HG02884 (cell line): ENCODE data around the gene ITGA2.
A peak's percentile ranks its signal among the peaks of the same experiment; 100 is the strongest.

Source experiments
- ATAC-seq: cut with Tn5 transposase; IDR thresholded peaks from one replicate; pipeline ENCODE4 v1.9.1; 2021; ENCODE audit warnings: mild to moderate bottlenecking, moderate library complexity; ENCODE audit not compliant: unreplicated experiment

Gene ITGA2

GRCh38 chr5:53017383-53017782 is 28.2 kb downstream of the ITGA2 start:
- ATAC-seq: no peak

DNA sequence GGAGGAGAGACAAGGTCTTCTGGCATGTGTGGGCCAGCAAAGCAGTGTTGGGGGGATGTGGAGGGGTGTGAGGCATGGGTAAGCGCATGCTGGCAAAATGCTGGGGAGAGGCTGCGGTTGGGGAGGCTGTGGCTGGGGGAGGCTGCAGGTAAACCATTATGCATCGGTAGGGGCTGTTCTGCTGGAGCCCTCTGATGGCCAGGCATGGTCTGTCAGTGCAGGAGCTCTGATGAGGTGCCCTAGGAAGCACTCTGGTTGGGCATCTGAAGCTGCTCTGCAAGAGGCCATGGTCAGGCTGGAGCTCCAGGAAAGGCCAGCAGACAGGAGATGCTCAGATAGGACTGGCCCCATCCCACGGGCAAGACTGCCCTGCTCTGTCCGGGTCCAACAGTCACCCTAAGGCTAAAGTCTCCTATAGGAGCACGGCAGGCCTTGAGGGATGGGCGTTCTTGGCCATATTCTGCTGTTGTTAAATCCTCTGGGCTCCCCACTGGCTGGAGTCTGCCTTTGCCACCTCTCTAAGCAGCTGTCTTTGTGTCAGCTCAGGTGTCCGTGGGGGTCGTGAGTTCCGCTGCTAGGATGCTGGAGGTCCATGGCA is 28.7 kb downstream of the ITGA2 start:
- no peak for ATAC-seq

DNA sequence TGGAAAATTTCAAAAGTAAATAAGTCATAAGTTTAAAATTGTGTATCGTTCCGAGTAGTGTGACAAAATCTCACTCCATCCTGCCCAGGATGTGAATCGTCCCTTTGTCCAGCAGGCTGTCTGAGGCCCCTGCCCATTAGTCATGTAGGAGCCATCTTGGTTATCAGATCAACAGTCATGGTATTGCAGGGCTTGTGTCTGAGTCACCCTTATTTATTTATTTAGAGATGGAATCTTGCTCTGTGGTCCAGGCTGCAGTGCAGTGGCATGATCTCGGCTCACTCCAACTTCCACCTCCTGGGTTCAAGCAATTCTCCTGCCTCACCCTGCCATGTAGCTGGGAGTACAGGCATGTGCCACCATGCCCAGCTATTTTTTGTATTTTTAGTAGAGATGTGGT is 30.2 kb downstream of the ITGA2 start:
- ATAC-seq: no peak

DNA sequence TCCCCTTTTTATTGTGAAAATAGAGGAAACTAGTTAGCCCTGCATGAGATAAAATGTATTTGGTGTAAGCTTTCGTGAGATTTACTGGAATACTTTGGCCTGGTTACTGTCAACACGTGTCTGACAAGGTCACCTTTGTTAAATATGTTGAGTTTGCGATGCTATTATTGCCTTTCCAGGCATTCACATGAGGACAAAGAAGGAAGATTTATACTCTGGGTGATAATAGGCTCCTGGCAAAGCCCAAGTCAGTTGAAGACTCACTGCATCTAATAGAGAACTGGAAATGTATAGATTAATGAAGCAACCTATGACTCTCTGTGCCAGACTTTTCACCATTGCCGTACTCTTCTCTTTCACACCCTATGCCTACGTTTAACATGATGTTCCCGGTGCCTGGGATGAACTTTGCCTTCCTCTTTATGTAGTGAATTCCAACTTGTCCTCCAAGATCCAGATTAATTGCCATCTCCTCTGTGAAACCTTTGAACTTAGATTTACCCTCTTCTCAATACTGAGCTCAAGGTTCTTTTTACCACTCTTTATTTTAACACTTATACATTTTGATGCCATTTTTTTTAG is 33.9 kb downstream of the ITGA2 start:
- ATAC-seq: no peak

DNA sequence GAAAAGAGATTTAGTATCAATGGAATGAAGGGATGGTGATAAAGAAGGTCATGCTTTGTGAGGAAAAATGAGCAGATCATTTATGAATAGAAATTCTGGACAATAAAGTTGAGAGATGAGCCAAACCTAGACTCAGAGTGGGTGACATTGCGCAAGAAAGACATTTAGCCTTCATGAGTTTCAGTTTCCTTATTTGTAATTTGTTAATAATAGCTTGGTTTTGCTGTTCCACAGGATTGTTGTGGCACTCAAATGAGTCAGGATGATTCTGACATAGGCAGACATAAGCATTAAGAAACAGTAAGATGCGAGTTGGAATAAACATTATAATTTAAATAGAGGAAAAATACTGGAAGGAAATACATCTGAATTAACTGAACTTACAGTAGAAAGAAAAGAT is 34.8 kb downstream of the ITGA2 start:
- peak; percentile 97 for ATAC-seq

DNA sequence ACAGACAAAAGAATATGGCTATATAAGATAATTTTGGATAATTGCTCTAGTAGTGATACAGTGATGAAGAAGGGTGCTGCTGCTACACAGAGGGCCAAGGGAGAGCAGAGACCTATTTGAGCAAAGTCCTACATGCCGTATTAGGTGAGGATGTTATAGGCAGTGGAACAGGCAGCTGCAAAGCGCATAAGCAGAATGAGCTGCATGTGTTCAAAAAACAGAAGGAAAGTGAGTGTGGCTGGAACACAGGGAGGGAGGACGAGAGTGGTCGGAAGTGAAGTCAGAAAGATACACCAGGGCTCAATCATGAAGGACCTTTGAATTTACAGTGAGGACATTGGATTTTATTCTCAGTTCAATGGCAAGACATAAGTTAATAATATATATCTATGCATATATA is 35.4 kb downstream of the ITGA2 start:
- ATAC-seq: no peak

DNA sequence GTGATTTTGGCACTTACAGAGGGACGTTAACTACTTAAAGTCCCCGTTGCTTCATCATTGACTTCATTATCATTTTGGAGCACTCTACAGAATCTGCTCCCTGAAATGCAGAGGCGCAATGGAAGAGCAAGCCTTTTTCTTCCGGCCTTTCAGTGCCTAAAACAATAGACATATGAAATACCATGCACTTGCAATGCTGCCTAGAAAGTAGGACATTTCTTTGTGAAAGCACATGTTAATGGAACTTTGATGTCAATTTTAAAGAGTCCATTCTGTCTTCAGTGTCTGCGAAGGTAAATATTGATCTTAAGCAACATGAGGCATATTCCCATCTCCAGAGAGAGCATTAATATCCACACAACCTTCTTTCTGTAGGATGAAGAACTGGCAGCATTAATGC is 36.3 kb downstream of the ITGA2 start:
- ATAC-seq: no peak

DNA sequence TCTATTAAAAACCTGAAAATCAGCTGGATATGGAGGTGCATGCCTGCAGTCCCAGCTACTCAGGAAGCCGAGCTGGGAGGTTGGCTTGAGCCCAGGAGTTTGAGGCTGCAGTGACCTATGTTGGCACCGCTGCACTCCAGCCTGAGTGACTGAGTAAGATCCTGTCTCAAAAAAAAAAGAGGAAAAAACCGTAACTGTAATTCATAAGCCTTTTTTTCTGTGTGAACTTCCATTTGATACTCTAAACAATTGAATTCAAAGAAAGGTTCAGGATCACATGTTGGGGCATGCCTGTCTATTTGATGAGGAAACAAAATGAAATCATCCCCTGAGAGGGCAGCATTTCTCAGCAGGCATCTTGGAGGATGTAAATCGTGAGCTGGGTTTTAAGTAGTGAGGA is 38.8 kb downstream of the ITGA2 start:
- no peak for ATAC-seq

DNA sequence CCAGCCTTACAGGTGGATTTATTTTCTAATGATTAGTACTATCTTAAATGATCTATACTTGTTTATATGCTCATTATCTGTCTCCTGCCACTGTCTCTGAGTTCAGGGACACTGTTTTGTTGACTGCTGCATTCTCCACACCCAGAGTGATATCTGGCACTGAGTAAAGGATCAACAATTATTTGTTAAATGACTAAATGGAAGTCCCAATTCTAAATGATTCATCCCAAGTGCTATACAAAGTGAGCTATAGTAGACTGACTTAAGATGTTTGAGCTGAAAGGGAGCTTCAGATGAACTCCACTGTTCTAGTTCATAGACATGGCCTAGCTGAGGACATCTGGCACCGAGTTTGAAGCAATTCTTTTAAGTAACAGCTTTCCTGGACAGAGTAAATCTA is 40.5 kb downstream of the ITGA2 start:
- ATAC-seq: no peak

- ATAC-seq: no peak
Observed at GRCh38 chr5:53030893-53031292, 41.7 kb downstream of the ITGA2 start.

GRCh38 chr5:53031695-53032096 is 42.5 kb downstream of the ITGA2 start:
- no peak for ATAC-seq

GRCh38 chr5:53032188-53032587 is 43.0 kb downstream of the ITGA2 start:
- ATAC-seq: no peak

- no peak for ATAC-seq
Observed at GRCh38 chr5:53034832-53035231, 45.7 kb downstream of the ITGA2 start.

DNA sequence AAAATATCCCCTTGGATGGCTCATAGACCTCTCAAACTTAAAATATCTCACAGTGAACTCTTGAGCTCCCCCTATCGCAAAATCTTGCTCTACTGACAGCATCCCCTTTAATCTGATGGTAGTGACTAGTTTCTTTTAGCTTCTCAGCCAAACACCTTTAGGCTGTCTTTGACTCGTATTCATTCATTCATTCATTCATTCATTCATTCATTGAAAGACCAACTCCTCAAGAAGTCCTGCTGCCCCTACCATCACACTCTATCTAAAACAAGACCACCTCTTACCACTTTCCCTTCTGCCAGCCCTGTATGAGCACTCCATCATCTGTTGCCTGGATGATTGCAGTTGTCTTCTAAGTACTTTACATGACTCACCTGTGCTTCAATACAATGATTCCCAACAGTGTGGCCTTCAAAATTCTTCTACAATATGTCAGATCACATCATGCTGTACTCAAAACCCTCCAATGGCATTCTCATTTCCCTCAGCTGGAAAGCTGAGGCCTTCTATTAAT is 46.8 kb downstream of the ITGA2 start:
- ATAC-seq: no peak

DNA sequence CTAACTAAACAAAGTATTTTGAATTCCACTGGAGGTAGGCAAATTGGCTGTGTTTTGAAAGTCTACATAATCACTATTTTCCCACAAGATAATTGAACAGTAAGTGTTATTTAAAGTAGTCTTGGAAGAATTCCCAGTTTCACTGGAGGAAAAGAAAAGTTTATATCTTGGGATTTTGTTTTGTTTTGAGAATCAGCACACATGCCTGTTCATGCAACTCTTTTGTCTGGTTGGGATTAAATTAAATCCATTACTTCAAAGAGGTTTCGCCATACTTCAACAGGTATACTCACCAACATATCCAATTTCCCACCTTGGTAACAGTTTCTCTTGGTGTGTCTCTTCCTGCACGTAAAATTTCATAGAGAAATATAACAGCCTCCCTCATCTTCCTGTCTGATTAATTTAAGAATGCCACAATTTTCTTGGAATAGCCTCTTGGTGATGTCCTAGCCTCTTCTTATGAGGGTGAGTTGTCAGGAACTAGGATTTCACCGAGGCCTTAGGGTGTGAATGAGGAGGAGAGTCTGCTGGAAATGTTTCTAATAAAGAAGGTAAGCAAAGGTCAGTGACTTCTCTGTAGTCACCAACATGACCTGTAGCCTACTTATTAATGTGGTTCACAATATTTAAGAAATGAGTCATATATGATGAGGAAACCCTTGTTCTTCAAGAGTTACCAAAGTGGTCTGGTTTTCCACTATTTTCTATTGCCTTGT is 48.1 kb downstream of the ITGA2 start:
- ATAC-seq: no peak

- ATAC-seq: no peak
Observed at GRCh38 chr5:53038196-53038847, 49.2 kb downstream of the ITGA2 start.

DNA sequence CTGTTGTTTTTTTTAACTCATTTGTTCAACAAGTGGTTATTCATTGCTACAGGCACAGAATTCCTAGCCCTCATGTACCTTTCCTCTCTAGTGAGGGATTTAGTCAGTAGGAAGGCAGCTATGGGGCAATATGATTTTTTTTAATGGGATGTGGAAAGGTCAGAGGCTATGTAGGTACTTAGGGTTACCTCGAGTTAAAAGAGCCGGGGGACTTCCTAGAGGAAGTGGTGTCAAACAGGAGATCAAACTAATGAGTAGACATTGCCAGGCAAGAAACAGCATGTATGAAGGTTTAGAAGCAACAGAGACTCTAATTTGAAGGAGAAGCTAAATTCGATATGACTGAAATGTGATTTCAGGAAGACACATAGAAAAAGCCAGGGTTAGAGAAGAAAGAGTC is 50.7 kb downstream of the ITGA2 start:
- ATAC-seq: no peak

- peak; percentile 97 for ATAC-seq
Observed at GRCh38 chr5:53041071-53041692, 52.0 kb downstream of the ITGA2 start.

DNA sequence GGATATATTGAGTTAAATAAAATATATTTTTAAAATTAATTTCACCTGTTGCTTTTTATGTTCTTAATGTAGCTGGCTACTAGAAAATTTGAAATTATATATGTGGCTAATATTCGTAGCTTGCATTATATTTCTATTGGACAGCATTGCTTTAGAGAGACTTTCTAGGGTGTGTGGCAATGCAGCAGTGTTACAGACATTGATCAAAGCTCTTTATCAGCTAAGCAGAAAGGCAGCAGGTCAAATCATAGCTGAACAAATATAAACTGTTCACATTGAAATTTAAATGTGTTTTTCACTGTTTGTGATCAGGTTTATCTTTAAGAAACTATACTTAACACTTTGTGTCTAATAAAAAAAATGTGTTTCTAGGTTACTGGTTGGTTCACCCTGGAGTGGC is 52.6 kb downstream of the ITGA2 start:
- no peak for ATAC-seq

DNA sequence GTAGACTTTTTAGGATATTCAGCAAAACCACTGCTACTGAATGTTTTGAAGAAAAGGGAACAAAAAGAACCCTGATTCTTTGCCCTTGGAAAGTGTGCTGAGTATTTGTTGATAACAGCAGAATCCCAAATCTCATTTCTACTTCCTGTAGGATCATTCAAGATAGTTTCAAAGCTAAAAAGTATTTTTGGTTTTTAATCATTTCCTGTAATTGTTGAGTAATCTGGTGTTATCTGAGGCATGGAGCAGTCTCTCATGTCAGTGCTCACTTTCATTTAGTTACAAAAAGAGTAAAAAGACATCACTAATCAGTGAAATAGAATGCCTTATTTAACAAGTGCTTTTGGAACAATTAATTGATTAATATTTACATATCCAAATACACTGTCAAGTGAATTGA is 56.1 kb downstream of the ITGA2 start:
- no peak for ATAC-seq

- no peak for ATAC-seq
Observed at GRCh38 chr5:53048248-53048647, 59.1 kb downstream of the ITGA2 start.
